WERI-Rb-1 (cell line): ENCODE data around the gene ANKRD35.

ENCODE experiments used
- DNase-seq: peaks from one replicate; pipeline ENCODE4 v3.0.0-alpha.2; 2020
- H3K27ac ChIP-seq: fragments of 250-450 bp; sonication (Bioruptor Pico); 2 replicates; pipeline ENCODE4 v1.5.1; 2020; ENCODE audit warnings: mild to moderate bottlenecking, moderate library complexity
- H3K27me3 ChIP-seq: fragments of 250-450 bp; sonication (Bioruptor Pico); 2 replicates; pipeline ENCODE4 v1.5.1; 2021; ENCODE audit warnings: mild to moderate bottlenecking, low read depth, moderate library complexity; ENCODE audit not compliant: insufficient read depth, severe bottlenecking
- H3K36me3 ChIP-seq: fragments of 250-450 bp; sonication (Bioruptor Pico); 2 replicates; pipeline ENCODE4 v1.5.1; 2020; ENCODE audit warnings: mild to moderate bottlenecking, moderate library complexity
- H3K4me3 ChIP-seq: 2 replicates; pipeline ENCODE4 v1.5.1; 2011; ENCODE audit warnings: low read depth, mild to moderate bottlenecking, control low read depth, low read length
- H3K9me3 ChIP-seq: fragments of 250-450 bp; sonication (Bioruptor Pico); 2 replicates; pipeline ENCODE4 v1.5.1; 2021; ENCODE audit warnings: mild to moderate bottlenecking, moderate library complexity; ENCODE audit not compliant: severe bottlenecking
- CTCF ChIP-seq: IDR thresholded peaks from 2 replicates; pipeline ENCODE4 v1.5.1; 2011; ENCODE audit warnings: low read depth, mild to moderate bottlenecking, control low read depth, inconsistent platforms, low read length

ANKRD35 gene

GRCh38 chr1:145897969-145898368 lies 12.3 kb upstream of the ANKRD35 start:
- TF ChIP-seq CTCF: no peak
- no peaks in the 10 kb centered on the region for H3K9me3 ChIP-seq
- no peak overlapping the region for H3K4me3 ChIP-seq
- DNase-seq: no peak
- no peaks in the 10 kb centered on the region for H3K36me3 ChIP-seq
- H3K27me3 ChIP-seq: no peaks in the 10 kb centered on the region
- H3K27ac ChIP-seq: no peak overlapping the region

- no peaks in the 10 kb centered on the region for H3K27me3 ChIP-seq
- H3K4me3 ChIP-seq: no peak overlapping the region
- no peak overlapping the region for H3K27ac ChIP-seq
- no peaks in the 10 kb centered on the region for H3K9me3 ChIP-seq
- DNase-seq: no peak
- no peaks in the 10 kb centered on the region for H3K36me3 ChIP-seq
- TF ChIP-seq CTCF: no peak
Measured at GRCh38 chr1:145895471-145895870, 9.8 kb upstream of the ANKRD35 start.

GRCh38 chr1:145893306-145894055 lies 7.8 kb upstream of the ANKRD35 start:
- Histone ChIP-seq H3K27ac (no peak overlapping the region), H3K27me3 (no peaks in the 10 kb centered on the region), H3K9me3 (no peaks in the 10 kb centered on the region), H3K36me3 (no peaks in the 10 kb centered on the region), H3K4me3 (no peak overlapping the region)
- DNase-seq: no peak
- TF ChIP-seq CTCF: no peak

- Histone ChIP-seq H3K27me3 (no peaks in the 10 kb centered on the region), H3K9me3 (no peaks in the 10 kb centered on the region), H3K36me3 (no peaks in the 10 kb centered on the region), H3K27ac (peak overlapping the region; percentile 52), H3K4me3 (peak overlapping the region; percentile 12)
- DNase-seq: no peak
- TF ChIP-seq CTCF: no peak
Measured at GRCh38 chr1:145892486-145893087, 6.9 kb upstream of the ANKRD35 start.

GRCh38 chr1:145891587-145892485 lies 6.2 kb upstream of the ANKRD35 start:
- peak overlapping the region; percentile 52 for H3K27ac ChIP-seq
- no peaks in the 10 kb centered on the region for H3K27me3 ChIP-seq
- H3K9me3 ChIP-seq: no peaks in the 10 kb centered on the region
- H3K36me3 ChIP-seq: no peaks in the 10 kb centered on the region
- peak; percentile 99 for TF ChIP-seq CTCF
- peak overlapping the region; percentile 12 for H3K4me3 ChIP-seq
- DNase-seq: peak; percentile 100
